AG04449 (cell line): ENCODE measurements around the gene TMBIM1.
"Not testable (repeated sequence)": the region's sequence is repeated elsewhere in the genome, so short reads cannot be mapped to it uniquely, and the experiment has no call there.

Source experiments
- CTCF ChIA-PET: fragments of 350-600 bp; formaldehyde crosslinking; extraction: SDS; loops from one replicate; lab custom pipeline; 2021; ENCODE audit warnings: antibody characterized with exemption; lab: Yijun Ruan, JAX
- POLR2A ChIA-PET: fragments of 400-600, 350-600 bp; formaldehyde crosslinking; extraction: SDS; loops from one replicate; lab custom pipeline; 2020; ENCODE audit warnings: antibody characterized with exemption, inconsistent platforms; lab: Yijun Ruan, JAX
- DNase-seq: peaks from one replicate; pipeline ENCODE4 v3.0.0-alpha.2; 2010; ENCODE audit warnings: low read depth, low spot score
- H3K4me3 ChIP-seq: 2 replicates; pipeline ENCODE4 v1.5.1; 2011; ENCODE audit warnings: low read depth, mild to moderate bottlenecking, control low read depth, low read length
- TF ChIP-seq, protein P1 (sequence below): IDR thresholded peaks from one replicate; pipeline ENCODE4 v1.5.1; 2011; ENCODE audit warnings: mild to moderate bottlenecking, moderate library complexity, low read length, control low read depth, inconsistent platforms; ENCODE audit not compliant: insufficient read depth; ENCODE audit errors: missing control alignments

Gene TMBIM1

DNA sequence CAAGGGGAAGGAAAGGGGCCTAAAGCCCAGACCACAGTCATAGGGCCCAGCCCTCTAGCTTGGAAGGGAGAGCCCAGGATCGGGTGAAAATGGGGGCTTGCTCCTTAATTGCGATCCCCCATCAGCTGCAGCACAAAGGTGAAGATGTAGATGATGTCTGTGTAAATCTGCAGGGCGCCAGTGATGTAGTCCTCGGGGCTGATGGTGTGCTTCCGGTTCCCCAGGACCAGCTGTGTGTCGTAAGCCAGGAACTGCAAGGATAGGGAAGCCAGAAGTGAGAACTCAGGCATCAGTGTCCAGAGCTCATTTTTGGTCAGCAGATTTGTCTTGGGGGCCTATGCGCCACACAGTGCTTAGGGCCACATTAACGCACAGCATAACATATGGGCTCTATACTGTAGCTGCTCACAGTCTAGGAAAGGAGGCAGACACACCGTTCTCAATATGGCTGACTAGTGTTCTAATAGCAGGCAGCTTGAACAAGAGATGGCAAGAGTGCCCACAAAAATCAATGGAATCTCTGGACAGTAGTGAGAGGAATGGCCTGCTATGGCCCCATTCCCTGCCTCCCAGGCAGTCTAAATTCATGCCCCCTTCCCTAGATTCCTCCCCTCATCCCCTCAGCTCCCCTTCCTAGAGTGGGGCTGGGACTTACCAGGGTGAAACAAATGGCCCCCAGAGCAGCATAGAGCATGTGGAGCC is 16.8 kb downstream of the TMBIM1 start:
- POLR2A ChIA-PET, result interaction anchor here (0.9 to 4.0 kb wide), 2 partner anchors 11 to 47 kb away, joined by 3 to 20 read pairs; no protein-coding TSS in a partner anchor
- H3K4me3 ChIP-seq, result no peak overlapping the region
- TF ChIP-seq, protein P1, sequence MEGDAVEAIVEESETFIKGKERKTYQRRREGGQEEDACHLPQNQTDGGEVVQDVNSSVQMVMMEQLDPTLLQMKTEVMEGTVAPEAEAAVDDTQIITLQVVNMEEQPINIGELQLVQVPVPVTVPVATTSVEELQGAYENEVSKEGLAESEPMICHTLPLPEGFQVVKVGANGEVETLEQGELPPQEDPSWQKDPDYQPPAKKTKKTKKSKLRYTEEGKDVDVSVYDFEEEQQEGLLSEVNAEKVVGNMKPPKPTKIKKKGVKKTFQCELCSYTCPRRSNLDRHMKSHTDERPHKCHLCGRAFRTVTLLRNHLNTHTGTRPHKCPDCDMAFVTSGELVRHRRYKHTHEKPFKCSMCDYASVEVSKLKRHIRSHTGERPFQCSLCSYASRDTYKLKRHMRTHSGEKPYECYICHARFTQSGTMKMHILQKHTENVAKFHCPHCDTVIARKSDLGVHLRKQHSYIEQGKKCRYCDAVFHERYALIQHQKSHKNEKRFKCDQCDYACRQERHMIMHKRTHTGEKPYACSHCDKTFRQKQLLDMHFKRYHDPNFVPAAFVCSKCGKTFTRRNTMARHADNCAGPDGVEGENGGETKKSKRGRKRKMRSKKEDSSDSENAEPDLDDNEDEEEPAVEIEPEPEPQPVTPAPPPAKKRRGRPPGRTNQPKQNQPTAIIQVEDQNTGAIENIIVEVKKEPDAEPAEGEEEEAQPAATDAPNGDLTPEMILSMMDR, result no peak
- CTCF ChIA-PET, result interaction anchor here (0.8 to 10.0 kb wide), 12 partner anchors 9 to 190 kb away, joined by 3 to 193 read pairs (median 8); partner anchors contain the start of genes CATIP, CTDSP1 and TMBIM1
- no peak for DNase-seq

DNA sequence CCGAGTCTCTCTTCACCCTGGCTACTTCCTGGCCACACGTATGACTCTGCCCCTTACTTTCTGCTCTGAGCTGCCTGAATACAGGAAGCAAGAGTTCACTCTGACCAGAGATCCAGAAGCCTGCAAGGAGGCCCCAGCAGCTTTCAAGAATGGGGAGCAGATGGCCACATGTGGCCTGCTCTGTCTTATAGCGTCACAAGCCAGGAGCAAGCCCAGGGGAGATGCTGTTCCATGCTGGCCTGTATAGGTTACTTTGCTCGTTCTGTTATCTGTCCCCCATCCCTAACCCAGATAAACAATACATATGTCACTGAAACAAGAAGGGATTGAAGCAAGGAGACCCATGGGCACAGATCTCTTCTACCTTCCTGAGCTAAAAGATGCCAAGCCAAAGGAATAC is 17.7 kb downstream of the TMBIM1 start:
- ChIA-PET CTCF (interaction anchor here (1.1 to 10.0 kb wide), 10 partner anchors 10 to 191 kb away, joined by 3 to 193 read pairs (median 30); partner anchors contain the start of genes CATIP and TMBIM1), POLR2A (interaction anchor here (0.9 to 4.0 kb wide), 2 partner anchors 12 to 48 kb away, joined by 3 to 20 read pairs; no protein-coding TSS in a partner anchor)
- no peak for DNase-seq
- H3K4me3 ChIP-seq, result no peak overlapping the region
- TF ChIP-seq, protein P1, result no peak

DNA sequence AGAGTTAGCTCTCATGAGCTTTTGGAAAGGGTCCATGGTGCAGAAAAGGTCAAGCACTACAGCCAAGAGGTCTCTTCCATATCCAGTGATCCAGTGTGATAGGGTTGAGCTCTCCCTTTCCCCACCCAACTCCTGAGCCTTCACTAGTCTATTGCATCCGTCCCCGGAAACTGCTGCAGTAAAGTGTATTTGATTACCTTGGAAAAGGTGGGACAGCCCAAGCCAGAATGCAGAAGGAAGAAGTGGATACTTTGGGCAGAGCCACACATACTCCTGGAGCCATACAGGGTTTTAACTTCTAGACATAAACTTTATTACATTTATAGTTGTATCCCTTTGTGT is 18.4 kb downstream of the TMBIM1 start:
- DNase-seq, result no peak
- ChIA-PET CTCF (interaction anchor here (1.2 to 10.0 kb wide), 11 partner anchors 10 to 192 kb away, joined by 3 to 193 read pairs (median 10); partner anchors contain the start of genes CATIP and TMBIM1), POLR2A (interaction anchor here (4.0 kb wide), 1 partner anchor 13 kb away, joined by 20 read pairs; no protein-coding TSS in a partner anchor)
- TF ChIP-seq, protein P1, result no peak
- no peak overlapping the region for H3K4me3 ChIP-seq

DNA sequence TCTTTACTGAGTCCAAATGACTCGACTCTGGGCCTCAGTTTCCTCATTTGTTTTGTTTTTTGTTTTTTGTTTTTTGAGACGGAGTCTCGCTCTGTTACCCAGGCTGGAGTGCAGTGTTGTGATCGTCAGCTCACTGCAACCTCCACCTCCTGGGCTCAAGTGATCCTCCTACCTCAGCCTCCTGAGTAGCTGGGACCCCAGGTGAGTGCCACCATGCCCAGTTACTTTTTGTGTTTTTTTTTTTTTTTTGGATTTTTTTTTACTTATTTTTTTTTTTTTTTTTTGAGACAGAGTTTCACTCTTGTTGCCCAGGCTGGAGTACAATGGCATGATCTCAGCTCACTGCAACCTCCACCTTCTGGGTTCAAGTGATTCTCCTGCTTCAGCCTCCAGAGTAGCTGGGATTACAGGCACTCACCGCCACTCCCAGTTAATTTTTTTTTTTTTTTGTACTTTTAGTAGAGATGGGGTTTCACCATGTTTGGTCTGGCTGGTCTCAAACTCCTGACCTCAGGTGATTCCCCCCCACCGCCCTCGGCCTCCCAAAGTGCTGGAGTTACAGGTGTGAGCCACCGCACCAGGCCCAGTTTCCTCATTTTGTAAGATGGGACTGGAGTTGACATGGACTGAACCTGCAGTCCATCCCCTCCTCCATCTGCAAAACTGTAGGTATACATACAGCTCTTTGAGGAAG is 18.9 kb downstream of the TMBIM1 start:
- ChIA-PET POLR2A (interaction anchor here (1.1 to 4.0 kb wide), 2 partner anchors 11 to 13 kb away, joined by 4 to 20 read pairs; no protein-coding TSS in a partner anchor), CTCF (interaction anchor here (0.5 to 10.0 kb wide), 29 partner anchors 9 to 414 kb away, joined by 3 to 193 read pairs (median 6); partner anchors contain the start of genes CATIP, GPBAR1 and TMBIM1)
- not testable (repeated sequence) for H3K4me3 ChIP-seq, DNase-seq

DNA sequence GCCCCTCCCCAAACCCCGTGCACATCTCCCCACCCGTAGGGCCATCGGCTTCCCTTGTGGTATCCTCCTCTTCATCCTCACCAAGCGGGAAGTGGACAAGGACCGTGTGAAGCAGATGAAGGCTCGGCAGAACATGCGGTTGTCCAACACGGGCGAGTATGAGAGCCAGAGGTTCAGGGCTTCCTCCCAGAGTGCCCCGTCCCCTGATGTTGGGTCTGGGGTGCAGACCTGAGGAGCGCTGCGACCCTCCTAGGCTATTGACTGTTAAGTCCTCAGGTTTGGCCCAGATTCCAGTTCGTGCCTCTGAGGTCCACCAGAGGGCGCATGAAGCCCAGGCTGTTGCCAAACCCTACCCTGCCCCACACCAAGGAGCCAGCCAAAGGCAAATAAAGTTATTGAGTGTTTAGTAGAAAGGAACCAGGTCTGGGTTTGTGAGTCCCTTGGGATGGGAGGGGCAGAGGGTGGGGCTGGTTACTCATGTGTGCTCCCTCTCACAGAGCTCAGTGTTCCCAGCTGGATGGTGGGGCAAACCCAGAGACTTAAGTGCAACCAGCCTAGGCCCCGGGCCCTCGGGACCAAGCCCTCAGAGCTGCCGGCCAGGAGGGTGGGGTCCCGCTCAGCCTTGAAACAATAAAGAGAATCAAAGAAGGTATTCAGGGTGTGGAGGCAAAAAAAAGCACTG is 19.6 kb downstream of the TMBIM1 start:
- peak overlapping the region; percentile 0; the same call in 1 of the 2 replicates for H3K4me3 ChIP-seq
- peak; percentile 55 for DNase-seq
- ChIA-PET CTCF (interaction anchor here (0.5 to 10.0 kb wide), 45 partner anchors 9 to 414 kb away, joined by 3 to 193 read pairs (median 5); partner anchors contain the start of genes CATIP, GPBAR1 and TMBIM1), POLR2A (interaction anchor here (1.1 to 4.0 kb wide), 3 partner anchors 11 to 14 kb away, joined by 3 to 20 read pairs (median 4); no protein-coding TSS in a partner anchor)
- TF ChIP-seq, protein P1, result peak; percentile 91
